SU-DHL-6 (cell line): Measurements from ENCODE around the gene SIGLEC14.

ENCODE experiments used
- EZH2phosphoT487 ChIP-seq: fragments of 200-600 bp; sonication (generic), shearing (Covaris generic); conservative IDR thresholded peaks from 2 replicates; pipeline ENCODE4 v1.6.1; 2018; ENCODE audit warnings: mild to moderate bottlenecking, antibody characterized with exemption, low read length, moderate library complexity, mixed read lengths
- TF ChIP-seq, protein P1 (sequence below): fragments of 200-600 bp; sonication (generic); IDR thresholded peaks from one replicate; pipeline ENCODE4 v1.5.1; 2017; ENCODE audit warnings: antibody characterized with exemption, mild to moderate bottlenecking, low read length, moderate library complexity; ENCODE audit not compliant: insufficient read depth, poor library complexity, severe bottlenecking

DNA sequence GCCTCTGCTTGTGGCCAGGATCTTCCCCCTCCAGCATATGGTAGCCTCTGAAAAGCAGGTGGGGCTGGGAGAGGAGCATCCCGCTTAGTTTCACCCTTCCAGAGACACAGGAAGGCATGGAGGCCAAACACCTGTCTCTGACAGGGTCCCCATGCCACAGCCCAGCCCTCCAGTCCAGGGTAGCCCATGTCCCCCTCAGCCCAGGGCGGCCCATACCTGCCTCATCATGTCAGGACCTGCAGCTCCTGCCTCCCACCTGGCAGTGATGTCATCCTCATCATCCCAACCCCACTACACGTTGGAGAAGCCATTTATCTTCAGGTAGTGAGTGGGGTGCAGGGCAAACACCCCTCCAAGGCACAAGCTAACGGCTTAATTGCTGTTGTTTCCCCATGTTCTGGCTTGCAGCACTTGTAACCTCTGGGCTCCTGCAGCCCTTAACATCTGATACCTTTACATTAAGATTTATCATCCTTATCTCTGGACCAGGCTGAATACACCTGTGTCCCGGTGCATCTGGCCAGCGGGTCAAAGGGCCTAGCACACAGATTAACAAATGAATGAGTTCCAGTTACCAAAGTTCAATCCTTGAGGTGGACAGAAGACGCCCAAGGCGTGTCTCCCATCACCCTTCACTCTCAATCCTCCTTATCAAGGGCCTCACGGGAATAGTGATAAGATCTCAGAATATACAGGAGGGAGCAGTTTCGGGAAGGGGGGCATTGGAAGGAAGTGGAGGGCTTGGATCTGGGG lies 53.3 kb downstream of the SIGLEC14 start:
- TF ChIP-seq, protein P1, sequence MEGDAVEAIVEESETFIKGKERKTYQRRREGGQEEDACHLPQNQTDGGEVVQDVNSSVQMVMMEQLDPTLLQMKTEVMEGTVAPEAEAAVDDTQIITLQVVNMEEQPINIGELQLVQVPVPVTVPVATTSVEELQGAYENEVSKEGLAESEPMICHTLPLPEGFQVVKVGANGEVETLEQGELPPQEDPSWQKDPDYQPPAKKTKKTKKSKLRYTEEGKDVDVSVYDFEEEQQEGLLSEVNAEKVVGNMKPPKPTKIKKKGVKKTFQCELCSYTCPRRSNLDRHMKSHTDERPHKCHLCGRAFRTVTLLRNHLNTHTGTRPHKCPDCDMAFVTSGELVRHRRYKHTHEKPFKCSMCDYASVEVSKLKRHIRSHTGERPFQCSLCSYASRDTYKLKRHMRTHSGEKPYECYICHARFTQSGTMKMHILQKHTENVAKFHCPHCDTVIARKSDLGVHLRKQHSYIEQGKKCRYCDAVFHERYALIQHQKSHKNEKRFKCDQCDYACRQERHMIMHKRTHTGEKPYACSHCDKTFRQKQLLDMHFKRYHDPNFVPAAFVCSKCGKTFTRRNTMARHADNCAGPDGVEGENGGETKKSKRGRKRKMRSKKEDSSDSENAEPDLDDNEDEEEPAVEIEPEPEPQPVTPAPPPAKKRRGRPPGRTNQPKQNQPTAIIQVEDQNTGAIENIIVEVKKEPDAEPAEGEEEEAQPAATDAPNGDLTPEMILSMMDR, result no peak
- TF ChIP-seq EZH2phosphoT487, result no peak
